ENCODE measurements around the gene ACTN1.

The ACTN1 gene

DNA sequence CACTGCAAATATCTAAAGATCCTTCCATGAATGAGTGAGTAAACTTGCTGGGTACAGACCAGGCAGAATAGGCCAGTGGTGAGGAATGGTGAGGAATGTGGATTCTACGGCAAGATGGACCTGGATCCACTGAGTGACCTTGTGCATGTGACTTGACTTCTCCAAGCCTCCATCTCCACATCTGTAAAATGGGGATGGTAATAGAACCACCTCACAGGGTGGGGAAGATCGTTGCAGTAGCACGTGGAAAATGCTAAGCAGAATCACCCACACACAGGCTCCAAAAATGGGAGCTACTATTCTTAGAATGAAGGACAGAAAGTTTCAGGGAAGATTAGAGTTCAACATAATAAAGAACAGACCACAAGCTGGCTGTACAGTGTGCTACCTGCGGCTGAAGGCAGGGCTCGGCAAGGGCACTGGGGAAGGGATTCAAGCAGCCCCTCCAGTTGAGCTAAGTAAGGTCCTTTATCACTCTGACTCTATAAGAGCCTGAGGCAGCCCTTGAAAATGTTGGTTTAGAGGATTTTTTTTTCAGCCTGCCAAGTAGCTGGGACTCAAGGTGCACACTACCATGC lies 47.5 kb downstream of the ACTN1 start:
- no peak overlapping the region for H2AFZ ChIP-seq (ENCODE audit: low read depth, low read length)
- H3K4me1 ChIP-seq (ENCODE audit: low read length), result peaks cover 7% of the 10 kb centered on the region
- no peaks in the 10 kb centered on the region for H3K36me3 ChIP-seq (replicated peaks; ENCODE audit: low read depth, low read length)
- no peak overlapping the region for H3K9ac ChIP-seq (ENCODE audit: low read length)
- no peaks in the 10 kb centered on the region; the same call in 1 of the 2 replicates for H3K9me3 ChIP-seq (ENCODE audit: insufficient read depth, low read length)
- H3K79me2 ChIP-seq (ENCODE audit: low read length), result no peaks in the 10 kb centered on the region
- H3K27ac ChIP-seq (ENCODE audit: low read length), result no peak overlapping the region
- TF ChIP-seq, protein P1, sequence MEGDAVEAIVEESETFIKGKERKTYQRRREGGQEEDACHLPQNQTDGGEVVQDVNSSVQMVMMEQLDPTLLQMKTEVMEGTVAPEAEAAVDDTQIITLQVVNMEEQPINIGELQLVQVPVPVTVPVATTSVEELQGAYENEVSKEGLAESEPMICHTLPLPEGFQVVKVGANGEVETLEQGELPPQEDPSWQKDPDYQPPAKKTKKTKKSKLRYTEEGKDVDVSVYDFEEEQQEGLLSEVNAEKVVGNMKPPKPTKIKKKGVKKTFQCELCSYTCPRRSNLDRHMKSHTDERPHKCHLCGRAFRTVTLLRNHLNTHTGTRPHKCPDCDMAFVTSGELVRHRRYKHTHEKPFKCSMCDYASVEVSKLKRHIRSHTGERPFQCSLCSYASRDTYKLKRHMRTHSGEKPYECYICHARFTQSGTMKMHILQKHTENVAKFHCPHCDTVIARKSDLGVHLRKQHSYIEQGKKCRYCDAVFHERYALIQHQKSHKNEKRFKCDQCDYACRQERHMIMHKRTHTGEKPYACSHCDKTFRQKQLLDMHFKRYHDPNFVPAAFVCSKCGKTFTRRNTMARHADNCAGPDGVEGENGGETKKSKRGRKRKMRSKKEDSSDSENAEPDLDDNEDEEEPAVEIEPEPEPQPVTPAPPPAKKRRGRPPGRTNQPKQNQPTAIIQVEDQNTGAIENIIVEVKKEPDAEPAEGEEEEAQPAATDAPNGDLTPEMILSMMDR (IDR thresholded peaks at IDR 0.05; ENCODE audit: low read depth, low read length), result no peak
- no peak for TF ChIP-seq EZH2phosphoT487 (IDR thresholded peaks at IDR 0.05; ENCODE audit: low read depth)
- no peaks in the 10 kb centered on the region for H4K20me1 ChIP-seq (ENCODE audit: insufficient read depth, low read length)
- H3K4me3 ChIP-seq (ENCODE audit: low read length), result no peak overlapping the region
- H3K27me3 ChIP-seq (ENCODE audit: low read depth, low read length), result peaks cover 3% of the 10 kb centered on the region
- H3K4me2 ChIP-seq (ENCODE audit: low read length), result no peak overlapping the region

DNA sequence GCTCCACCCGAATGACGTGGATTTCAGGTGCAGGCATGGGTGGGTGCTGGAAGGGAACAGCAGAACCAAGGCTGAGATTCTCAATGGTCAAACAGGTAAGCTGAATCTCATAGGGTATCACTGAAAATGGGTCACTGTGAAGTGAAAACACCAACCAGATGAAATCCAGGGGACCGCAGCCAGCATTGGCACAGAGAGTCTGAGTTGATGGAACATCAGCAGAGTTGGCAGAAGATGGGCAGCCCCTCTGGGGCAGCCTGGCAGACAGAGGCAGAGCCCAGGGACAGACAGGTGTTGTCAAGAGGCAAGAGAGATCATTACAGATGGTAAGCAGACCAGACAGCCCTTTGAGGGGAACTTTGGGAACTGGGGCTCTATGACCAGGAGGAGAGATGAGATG lies 48.0 kb downstream of the ACTN1 start:
- TF ChIP-seq, protein P1 (IDR thresholded peaks at IDR 0.05; ENCODE audit: low read depth, low read length), result no peak
- TF ChIP-seq EZH2phosphoT487 (IDR thresholded peaks at IDR 0.05; ENCODE audit: low read depth), result no peak
- no peak overlapping the region for H2AFZ ChIP-seq (ENCODE audit: low read depth, low read length)
- peaks cover 5% of the 10 kb centered on the region for H3K4me1 ChIP-seq (ENCODE audit: low read length)
- no peak overlapping the region for H3K9ac ChIP-seq (ENCODE audit: low read length)
- H4K20me1 ChIP-seq (ENCODE audit: insufficient read depth, low read length), result no peaks in the 10 kb centered on the region
- H3K27ac ChIP-seq (ENCODE audit: low read length), result no peak overlapping the region
- peaks cover 5% of the 10 kb centered on the region; the same call in 1 of the 2 replicates for H3K9me3 ChIP-seq (ENCODE audit: insufficient read depth, low read length)
- no peak overlapping the region for H3K4me3 ChIP-seq (ENCODE audit: low read length)
- no peak overlapping the region for H3K4me2 ChIP-seq (ENCODE audit: low read length)
- peaks cover 8% of the 10 kb centered on the region for H3K27me3 ChIP-seq (ENCODE audit: low read depth, low read length)
- H3K36me3 ChIP-seq (replicated peaks; ENCODE audit: low read depth, low read length), result no peaks in the 10 kb centered on the region
- H3K79me2 ChIP-seq (ENCODE audit: low read length), result no peaks in the 10 kb centered on the region

DNA sequence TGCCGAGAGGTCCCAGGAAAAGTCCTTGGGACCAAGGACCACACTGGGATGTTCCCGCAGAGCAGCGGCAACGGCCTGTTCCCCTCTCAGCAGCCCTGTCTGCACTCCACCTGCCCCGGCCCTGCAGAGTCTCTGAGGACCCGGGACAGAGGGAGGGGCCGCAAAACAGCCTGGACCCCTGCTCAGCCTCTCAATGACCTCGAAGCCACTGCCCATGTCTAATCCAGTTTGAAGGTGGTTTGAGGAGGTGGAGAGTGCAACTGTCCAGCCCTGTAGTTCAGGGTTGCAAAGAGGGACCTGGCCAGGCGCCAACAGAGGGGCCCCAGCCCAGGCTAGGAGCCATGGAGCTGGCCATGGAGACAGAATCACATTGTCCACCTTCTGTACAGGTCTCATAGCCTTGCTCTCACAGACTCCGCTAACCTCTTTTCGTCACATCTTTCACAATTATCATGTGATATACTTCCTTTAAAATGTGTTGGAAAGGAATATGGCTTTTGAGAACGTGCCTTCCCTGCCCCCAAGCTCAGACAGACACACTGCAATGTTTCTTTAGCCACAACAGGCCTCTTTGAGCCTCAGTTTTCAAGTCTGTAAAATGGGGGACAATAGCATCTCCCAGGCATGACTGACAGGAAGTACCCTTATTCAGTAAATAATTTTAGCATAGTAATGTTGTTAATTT lies 49.3 kb downstream of the ACTN1 start:
- Histone ChIP-seq H3K4me1 (ENCODE audit: low read length) (peaks cover 2% of the 10 kb centered on the region), H3K4me2 (ENCODE audit: low read length) (no peak overlapping the region), H3K79me2 (ENCODE audit: low read length) (no peaks in the 10 kb centered on the region), H3K27ac (ENCODE audit: low read length) (no peak overlapping the region), H3K9me3 (ENCODE audit: insufficient read depth, low read length) (peaks cover 8% of the 10 kb centered on the region; the same call in 1 of the 2 replicates), H3K4me3 (ENCODE audit: low read length) (no peak overlapping the region), H4K20me1 (ENCODE audit: insufficient read depth, low read length) (no peaks in the 10 kb centered on the region), H3K27me3 (ENCODE audit: low read depth, low read length) (peaks cover 8% of the 10 kb centered on the region), H2AFZ (ENCODE audit: low read depth, low read length) (no peak overlapping the region), H3K36me3 (replicated peaks; ENCODE audit: low read depth, low read length) (no peaks in the 10 kb centered on the region), H3K9ac (ENCODE audit: low read length) (no peak overlapping the region)
- TF ChIP-seq, protein P1 (IDR thresholded peaks at IDR 0.05; ENCODE audit: low read depth, low read length), result no peak
- TF ChIP-seq EZH2phosphoT487 (IDR thresholded peaks at IDR 0.05; ENCODE audit: low read depth), result no peak

DNA sequence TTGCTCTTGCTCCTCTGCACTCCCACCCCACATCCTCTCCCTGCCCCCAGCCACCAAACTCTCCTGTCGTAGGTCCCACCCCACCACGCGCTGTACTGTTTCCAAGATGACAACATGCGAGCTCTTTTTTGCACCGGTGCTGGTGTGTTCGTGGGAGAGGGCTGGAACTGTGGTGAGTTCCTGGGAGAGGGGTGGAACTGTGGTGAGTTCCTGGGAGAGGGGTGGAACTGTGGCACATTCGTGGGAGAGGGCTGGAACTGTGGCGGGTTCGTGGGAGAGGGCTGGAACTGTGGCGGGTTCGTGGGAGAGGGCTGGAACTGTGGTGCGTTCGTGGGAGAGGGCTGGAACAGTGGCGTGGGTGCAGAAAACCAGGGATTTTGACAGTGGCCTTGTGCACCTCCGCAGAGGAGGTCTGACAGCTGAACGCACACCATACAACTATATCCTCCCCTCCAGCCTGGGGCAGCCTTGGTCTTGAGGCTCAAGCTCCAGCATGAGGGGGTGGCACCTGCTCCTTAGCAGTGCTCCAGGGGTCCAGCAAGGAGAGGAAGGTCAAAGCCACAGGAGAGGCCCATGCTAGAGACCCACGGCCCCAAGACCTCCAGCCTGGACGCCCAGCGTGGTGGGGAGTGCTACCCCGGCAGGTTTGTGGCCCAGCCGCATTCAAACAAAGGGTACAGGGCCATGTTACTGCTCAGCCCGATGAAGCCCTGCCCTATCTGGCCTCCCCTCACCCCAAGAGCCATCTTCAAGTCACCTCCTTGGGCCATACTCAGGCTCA lies 50.1 kb downstream of the ACTN1 start:
- peaks cover 8% of the 10 kb centered on the region for H3K27me3 ChIP-seq (ENCODE audit: low read depth, low read length)
- no peaks in the 10 kb centered on the region for H3K79me2 ChIP-seq (ENCODE audit: low read length)
- no peak overlapping the region for H3K4me2 ChIP-seq (ENCODE audit: low read length)
- no peaks in the 10 kb centered on the region for H4K20me1 ChIP-seq (ENCODE audit: insufficient read depth, low read length)
- peaks cover 8% of the 10 kb centered on the region; the same call in 1 of the 2 replicates for H3K9me3 ChIP-seq (ENCODE audit: insufficient read depth, low read length)
- H3K9ac ChIP-seq (ENCODE audit: low read length), result no peak overlapping the region
- no peak for TF ChIP-seq EZH2phosphoT487 (IDR thresholded peaks at IDR 0.05; ENCODE audit: low read depth)
- TF ChIP-seq, protein P1 (IDR thresholded peaks at IDR 0.05; ENCODE audit: low read depth, low read length), result no peak
- H3K4me3 ChIP-seq (ENCODE audit: low read length), result no peak overlapping the region
- no peak overlapping the region for H3K27ac ChIP-seq (ENCODE audit: low read length)
- no peaks in the 10 kb centered on the region for H3K4me1 ChIP-seq (ENCODE audit: low read length)
- H2AFZ ChIP-seq (ENCODE audit: low read depth, low read length), result no peak overlapping the region
- no peaks in the 10 kb centered on the region for H3K36me3 ChIP-seq (replicated peaks; ENCODE audit: low read depth, low read length)
